Breast epithelium (tissue), 4 donors: ENCODE measurements around the gene ZNF22. TPM values are rescaled to one million over a fixed set of nuclear protein-coding genes. Genes with fewer than 3 reads are reported as not detected.

Source experiments
- DNase-seq, 2 donors: peaks; one replicate each; pipeline ENCODE4 v3.0.0-alpha.2; 2019; ENCODE audit warnings: low spot score in 2 of 2
- H3K27ac ChIP-seq, 2 donors: fragments of 200-600 bp; sonication (generic) in 1 of 2; one replicate each; pipeline ENCODE4 v1.5.1; 2016 to 2019; ENCODE audit warnings: mild to moderate bottlenecking in 1 of 2
- H3K27me3 ChIP-seq, 2 donors: fragments of 200-600 bp; sonication (generic) in 1 of 2; one replicate each; pipeline versions ENCODE4 v1.5.1 to v1.6.0; 2017 to 2019; ENCODE audit warnings: control low read depth in 1 of 2, mild to moderate bottlenecking in 1 of 2
- H3K36me3 ChIP-seq: fragments of 200-600 bp; one replicate; pipeline ENCODE4 v1.5.1; 2019
- H3K4me1 ChIP-seq, 2 donors: fragments of 200-600 bp; sonication (generic); one replicate each; pipeline ENCODE4 v1.5.1; 2016 to 2019; ENCODE audit warnings: control low read depth in 1 of 2
- H3K4me3 ChIP-seq, 3 donors: fragments of 200-600 bp; sonication (generic); 1 replicate in 2 of 3; 2 replicates in 1 of 3; pipeline ENCODE4 v1.5.1; 2016 to 2019; ENCODE audit warnings: mild to moderate bottlenecking in 3 of 3, moderate library complexity in 2 of 3
- H3K9me3 ChIP-seq, 2 donors: fragments of 200-600 bp; sonication (generic) in 1 of 2; one replicate each; pipeline ENCODE4 v1.5.1; 2016 to 2019; ENCODE audit warnings: control low read depth in 1 of 2
- CTCF ChIP-seq, 3 donors: fragments of 450-650 bp; IDR thresholded peaks; one replicate each; pipeline ENCODE4 v1.5.1; 2016 to 2017; ENCODE audit warnings: antibody characterized with exemption in 3 of 3, mild to moderate bottlenecking in 3 of 3, moderate library complexity in 3 of 3
- POLR2A ChIP-seq: fragments of 450-650 bp; IDR thresholded peaks from one replicate; pipeline ENCODE4 v1.6.1; 2016; ENCODE audit warnings: antibody characterized with exemption, mild to moderate bottlenecking, moderate library complexity
- POLR2AphosphoS5 ChIP-seq, 3 donors: sonication (generic); formaldehyde crosslinking; IDR thresholded peaks; one replicate each; pipeline ENCODE4 v1.6.1; 2017; ENCODE audit warnings: antibody characterized with exemption in 3 of 3
- intact Hi-C: fragments of 100-400 bp; cut with DNase I; formaldehyde crosslinking; loops from one replicate; pipeline ENCODE4 v1.15.1; 2023; ENCODE audit warnings: low total_unique reads
- total RNA-seq, 3 donors: library from RNA; depleted of rRNA; stranded (reverse); fragments of >200 nt; gene quantifications; one replicate each; pipeline ENCODE4 v1.1.0, GENCODE V29; 2016

The ZNF22 gene
- total RNA-seq, 3 donors from 2014 or later = 32.0 to 54.1 (median 34.2) TPM

GRCh38 chr10:44990302-44990655 lies 10.4 kb upstream of the ZNF22 start:
- no peak for DNase-seq

GRCh38 chr10:44990965-44991364 lies 9.8 kb upstream of the ZNF22 start:
- intact Hi-C loops = no loop called here
- H3K27ac ChIP-seq = peak overlapping the region in 1 of 2 donors; percentile 45
- H3K36me3 ChIP-seq = no peaks in the 10 kb centered on the region
- H3K9me3 ChIP-seq = no peaks in the 10 kb centered on the region
- no peak overlapping the region for H3K4me3 ChIP-seq
- DNase-seq = no peak
- TF ChIP-seq CTCF (IDR thresholded peaks at IDR 0.05) (no peak), POLR2A (no peak), POLR2AphosphoS5 (IDR thresholded peaks at IDR 0.05) (no peak)
- no peaks in the 10 kb centered on the region for H3K27me3 ChIP-seq
- peaks cover 4 to 9% of the 10 kb centered on the region in 2 donors for H3K4me1 ChIP-seq

More at GRCh38 chr10:44990302-44990655, 10.4 kb upstream of the ZNF22 start:
- Histone ChIP-seq H3K9me3 (no peaks in the 10 kb centered on the region), H3K36me3 (no peaks in the 10 kb centered on the region), H3K4me1 (peaks cover 2 to 4% of the 10 kb centered on the region in 2 donors), H3K27ac (peak overlapping the region in 1 of 2 donors; percentile 35), H3K27me3 (no peaks in the 10 kb centered on the region), H3K4me3 (no peak overlapping the region)
- no peak for TF ChIP-seq CTCF (IDR thresholded peaks at IDR 0.05)
- TF ChIP-seq POLR2AphosphoS5 (IDR thresholded peaks at IDR 0.05) = no peak
- TF ChIP-seq POLR2A = no peak
- intact Hi-C loops = no loop called here

DNA sequence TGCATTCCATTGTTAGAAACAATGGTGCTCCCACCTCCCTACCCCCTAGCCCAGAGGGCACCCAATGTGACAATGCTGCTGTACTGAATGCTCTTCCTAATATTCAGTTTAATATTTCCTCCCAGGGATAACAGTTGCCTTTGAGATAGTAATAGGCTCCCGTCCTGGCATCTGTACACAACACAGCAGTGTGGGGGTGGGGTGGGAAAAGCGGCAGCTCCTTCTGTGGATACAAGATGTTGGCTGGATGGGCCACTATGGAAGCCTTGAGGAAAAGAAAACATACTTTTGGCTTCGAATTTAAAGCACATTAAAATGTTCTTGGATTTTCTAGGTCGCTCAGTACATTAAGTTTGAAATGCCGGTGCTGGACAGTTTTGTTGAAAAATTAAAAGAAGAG lies 9.2 kb upstream of the ZNF22 start:
- DNase-seq = no peak
- Histone ChIP-seq H3K4me3 (no peak overlapping the region), H3K9me3 (no peaks in the 10 kb centered on the region), H3K4me1 (peaks cover 4 to 12% of the 10 kb centered on the region in 2 donors), H3K27ac (peak overlapping the region; percentile 45 to 99), H3K27me3 (no peaks in the 10 kb centered on the region), H3K36me3 (no peaks in the 10 kb centered on the region)
- intact Hi-C loops = no loop called here
- TF ChIP-seq CTCF (IDR thresholded peaks at IDR 0.05) (no peak), POLR2AphosphoS5 (IDR thresholded peaks at IDR 0.05) (no peak), POLR2A (no peak)

- no peaks in the 10 kb centered on the region for H3K9me3 ChIP-seq
- peak overlapping the region; percentile 45 to 99 for H3K27ac ChIP-seq
- H3K4me3 ChIP-seq = no peak overlapping the region
- peak in 1 of 2 donors; percentile 69 for DNase-seq
- no peak for TF ChIP-seq POLR2A
- TF ChIP-seq CTCF (IDR thresholded peaks at IDR 0.05) = no peak
- TF ChIP-seq POLR2AphosphoS5 (IDR thresholded peaks at IDR 0.05) = no peak
- no peaks in the 10 kb centered on the region for H3K36me3 ChIP-seq
- H3K27me3 ChIP-seq = no peaks in the 10 kb centered on the region
- intact Hi-C loops = no loop called here
- peaks cover 4 to 12% of the 10 kb centered on the region in 2 donors for H3K4me1 ChIP-seq
Observed at GRCh38 chr10:44992070-44992731, 8.5 kb upstream of the ZNF22 start.

DNA sequence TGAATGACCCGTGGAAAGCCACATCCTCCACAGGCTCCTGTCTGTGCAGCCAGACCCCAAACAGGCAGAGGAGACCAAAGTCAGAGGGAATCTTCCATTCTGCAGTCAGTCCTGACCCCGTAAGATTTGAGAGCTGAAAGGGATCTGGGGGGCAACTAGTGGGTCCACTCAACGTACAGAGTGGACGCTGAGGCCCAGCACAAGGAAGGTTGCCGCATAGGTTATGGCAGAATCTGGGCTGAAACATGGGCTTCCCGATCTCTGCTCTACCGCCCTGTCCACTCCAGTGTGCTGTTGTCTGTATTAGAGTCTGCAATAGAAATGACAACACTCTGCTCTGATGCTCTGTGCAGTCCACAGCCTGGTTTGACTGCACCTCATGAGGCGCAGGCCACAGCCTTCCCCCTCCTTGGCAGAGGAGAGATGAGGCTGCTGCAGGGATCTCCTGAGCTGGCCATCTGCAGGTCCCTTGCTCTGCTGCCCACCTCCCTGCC lies 7.9 kb upstream of the ZNF22 start:
- peaks cover 4 to 12% of the 10 kb centered on the region in 2 donors for H3K4me1 ChIP-seq
- H3K36me3 ChIP-seq = no peaks in the 10 kb centered on the region
- intact Hi-C loops = no loop called here
- H3K27ac ChIP-seq = peak overlapping the region; percentile 45 to 99
- no peaks in the 10 kb centered on the region for H3K9me3 ChIP-seq
- H3K27me3 ChIP-seq = no peaks in the 10 kb centered on the region
- no peak for TF ChIP-seq CTCF (IDR thresholded peaks at IDR 0.05)
- TF ChIP-seq POLR2A = no peak
- no peak for TF ChIP-seq POLR2AphosphoS5 (IDR thresholded peaks at IDR 0.05)
- no peak for DNase-seq
- no peak overlapping the region for H3K4me3 ChIP-seq
